ENCODE measurements around the gene ZNF215.
"Not testable (repeated sequence)": the region's sequence is repeated elsewhere in the genome, so short reads cannot be mapped to it uniquely, and the experiment has no call there.

Gene ZNF215

DNA sequence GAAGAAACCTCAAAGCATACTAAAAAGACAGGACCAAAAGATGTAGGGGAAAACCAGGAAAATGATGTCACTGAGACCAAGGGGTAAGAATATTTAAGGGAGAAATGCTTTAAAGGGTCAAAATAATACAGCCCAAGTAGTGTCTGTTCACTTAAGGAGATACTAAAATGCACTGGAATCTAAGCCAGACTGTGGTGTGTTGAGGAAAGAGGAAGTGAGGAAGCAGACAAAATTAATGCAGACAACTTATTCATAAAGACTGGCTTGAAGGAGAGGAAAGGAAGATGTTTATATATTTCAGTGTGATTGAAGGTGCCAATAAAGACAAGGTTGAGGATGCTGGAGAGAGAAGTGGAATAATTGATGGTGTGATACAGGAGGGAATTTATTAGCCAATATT, 15.7 kb downstream of the ZNF215 start:
- no peak overlapping the region for H3K9ac ChIP-seq (ENCODE audit: low read depth, low read length)
- no peak overlapping the region for H3K27ac ChIP-seq (ENCODE audit: low read depth, low read length)
- no peaks in the 10 kb centered on the region for H3K27me3 ChIP-seq (ENCODE audit: control insufficient read depth, insufficient read depth, low read length)
- H3K9me3 ChIP-seq (ENCODE audit: control insufficient read depth, insufficient read depth, low read length), result no peaks in the 10 kb centered on the region
- no peaks in the 10 kb centered on the region for H3K4me1 ChIP-seq (ENCODE audit: control insufficient read depth, insufficient read depth, low read length)
- no peak overlapping the region for H3K4me3 ChIP-seq (ENCODE audit: low read depth, low read length)
- H3K36me3 ChIP-seq (ENCODE audit: control insufficient read depth, insufficient read depth, low read length), result peaks cover 18% of the 10 kb centered on the region

DNA sequence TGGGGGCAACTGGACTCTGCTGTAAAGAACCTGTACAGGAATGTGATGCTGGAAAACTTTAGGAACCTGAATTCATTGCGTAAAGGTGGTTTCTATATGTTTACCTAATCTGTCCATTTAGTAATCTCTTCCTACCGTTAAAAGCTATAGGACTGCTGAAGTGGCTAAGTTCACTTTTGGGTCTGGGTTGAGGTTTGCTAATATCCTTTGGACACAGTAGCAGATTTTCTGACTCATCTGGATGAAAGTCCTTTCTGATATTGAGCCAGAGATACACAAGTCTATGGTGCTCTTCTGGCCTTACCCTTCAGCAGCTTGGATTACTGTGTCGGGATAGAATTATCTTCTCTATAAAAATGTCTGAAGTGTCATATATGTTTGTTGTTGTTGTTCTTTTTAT, 16.9 kb downstream of the ZNF215 start:
- H3K27ac ChIP-seq (ENCODE audit: low read depth, low read length), result no peak overlapping the region
- 0 out of 2 replicates have a peak, but pooled peaks cover 3% of the 10 kb centered on the region for H3K9me3 ChIP-seq (ENCODE audit: control insufficient read depth, insufficient read depth, low read length)
- no peak overlapping the region for H3K9ac ChIP-seq (ENCODE audit: low read depth, low read length)
- no peaks in the 10 kb centered on the region for H3K27me3 ChIP-seq (ENCODE audit: control insufficient read depth, insufficient read depth, low read length)
- H3K4me1 ChIP-seq (ENCODE audit: control insufficient read depth, insufficient read depth, low read length), result no peaks in the 10 kb centered on the region
- H3K36me3 ChIP-seq (ENCODE audit: control insufficient read depth, insufficient read depth, low read length), result peaks cover 26% of the 10 kb centered on the region
- no peak overlapping the region for H3K4me3 ChIP-seq (ENCODE audit: low read depth, low read length)

DNA sequence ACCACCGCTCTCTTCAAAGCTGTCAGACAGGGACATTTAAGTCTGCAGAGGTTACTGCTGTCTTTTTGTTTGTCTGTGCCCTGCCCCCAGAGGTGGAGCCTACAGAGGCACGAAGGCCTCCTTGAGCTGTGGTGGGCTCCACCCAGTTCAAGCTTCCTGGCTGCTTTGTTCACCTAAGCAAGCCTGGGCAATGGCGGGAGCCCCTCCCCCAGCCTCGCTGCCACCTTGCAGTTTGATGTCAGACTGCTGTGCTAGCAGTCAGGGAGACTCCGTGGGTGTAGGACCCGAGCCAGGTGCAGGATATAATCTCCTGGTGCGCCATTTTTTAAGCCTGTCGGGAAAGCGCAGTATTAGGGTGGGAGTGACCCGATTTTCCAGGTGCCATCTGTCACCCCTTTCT, 28.0 kb downstream of the ZNF215 start:
- H3K27me3 ChIP-seq (ENCODE audit: control insufficient read depth, insufficient read depth, low read length); H3K27ac ChIP-seq (ENCODE audit: low read depth, low read length); H3K4me3 ChIP-seq (ENCODE audit: low read depth, low read length); H3K9ac ChIP-seq (ENCODE audit: low read depth, low read length); H3K4me1 ChIP-seq (ENCODE audit: control insufficient read depth, insufficient read depth, low read length); H3K9me3 ChIP-seq (ENCODE audit: control insufficient read depth, insufficient read depth, low read length): not testable (repeated sequence)
- peaks cover 18% of the 10 kb centered on the region for H3K36me3 ChIP-seq (ENCODE audit: control insufficient read depth, insufficient read depth, low read length)

DNA sequence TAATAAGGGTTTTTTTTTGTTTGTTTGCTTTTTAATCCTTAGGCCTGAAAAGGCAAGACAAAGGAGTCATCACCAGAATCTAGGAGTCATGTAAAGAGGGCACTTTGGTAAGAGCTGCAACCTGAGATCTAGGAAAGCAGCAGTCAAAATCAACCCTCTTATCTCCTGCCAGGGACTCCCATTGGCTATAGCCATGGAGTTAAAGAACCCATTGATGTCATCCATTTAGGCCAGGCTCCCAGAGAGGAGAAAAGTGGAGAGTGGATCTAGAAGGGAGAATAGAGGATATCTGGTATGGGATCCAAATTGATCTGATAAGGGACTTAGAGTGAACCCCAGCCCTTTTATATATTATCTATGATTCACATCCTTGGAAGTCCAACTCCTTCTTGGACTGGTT, 35.9 kb downstream of the ZNF215 start:
- Histone ChIP-seq H3K4me3 (ENCODE audit: low read depth, low read length) (no peak overlapping the region), H3K9ac (ENCODE audit: low read depth, low read length) (no peak overlapping the region), H3K4me1 (ENCODE audit: control insufficient read depth, insufficient read depth, low read length) (no peaks in the 10 kb centered on the region), H3K27ac (ENCODE audit: low read depth, low read length) (no peak overlapping the region), H3K36me3 (ENCODE audit: control insufficient read depth, insufficient read depth, low read length) (0 out of 2 replicates have a peak, but pooled peaks cover under 1% of the 10 kb centered on the region), H3K9me3 (ENCODE audit: control insufficient read depth, insufficient read depth, low read length) (no peaks in the 10 kb centered on the region), H3K27me3 (ENCODE audit: control insufficient read depth, insufficient read depth, low read length) (no peaks in the 10 kb centered on the region)

DNA sequence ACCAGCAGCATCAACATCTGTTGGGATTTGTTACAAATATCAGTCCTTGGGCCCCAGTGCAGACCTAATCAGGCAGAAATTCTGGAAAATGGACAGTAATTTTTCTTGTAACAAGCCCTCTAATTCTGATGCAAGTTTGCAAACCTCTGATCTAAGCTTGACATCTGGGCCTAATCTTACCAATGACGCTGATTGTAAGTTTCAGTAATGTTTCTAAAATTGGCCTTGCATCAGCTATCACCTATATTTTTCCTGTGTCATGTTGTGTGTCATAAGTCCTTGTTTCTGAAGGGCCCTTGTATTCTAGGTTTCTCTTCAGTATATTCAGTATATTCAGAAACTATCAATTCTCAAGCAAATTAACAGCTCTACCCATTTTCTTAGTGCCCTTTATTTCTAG, 36.4 kb downstream of the ZNF215 start:
- Histone ChIP-seq H3K9ac (ENCODE audit: low read depth, low read length) (no peak overlapping the region), H3K9me3 (ENCODE audit: control insufficient read depth, insufficient read depth, low read length) (no peaks in the 10 kb centered on the region), H3K36me3 (ENCODE audit: control insufficient read depth, insufficient read depth, low read length) (no peaks in the 10 kb centered on the region), H3K27me3 (ENCODE audit: control insufficient read depth, insufficient read depth, low read length) (no peaks in the 10 kb centered on the region), H3K4me1 (ENCODE audit: control insufficient read depth, insufficient read depth, low read length) (no peaks in the 10 kb centered on the region), H3K4me3 (ENCODE audit: low read depth, low read length) (no peak overlapping the region), H3K27ac (ENCODE audit: low read depth, low read length) (no peak overlapping the region)

DNA sequence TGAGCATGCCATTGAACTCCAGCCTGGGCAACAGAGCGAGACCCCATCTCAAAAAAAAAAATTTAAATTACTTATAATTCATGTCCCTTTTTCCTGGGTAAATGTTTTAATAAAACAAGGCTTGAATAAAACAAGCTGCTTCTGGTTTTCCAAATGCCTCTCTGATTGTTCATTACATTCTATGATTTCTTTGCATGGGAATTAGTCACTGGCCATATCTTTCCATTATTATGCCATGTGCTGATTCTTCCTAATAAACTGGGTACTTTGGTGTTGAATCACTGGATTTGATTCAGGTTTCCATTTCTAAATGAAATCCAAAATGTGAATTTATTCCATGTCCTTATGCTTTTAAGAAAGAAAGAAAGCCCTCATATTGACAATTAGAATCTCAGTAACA, 42.6 kb downstream of the ZNF215 start:
- H3K27ac ChIP-seq (ENCODE audit: low read depth, low read length), result no peak overlapping the region
- H3K27me3 ChIP-seq (ENCODE audit: control insufficient read depth, insufficient read depth, low read length), result no peaks in the 10 kb centered on the region
- no peaks in the 10 kb centered on the region for H3K36me3 ChIP-seq (ENCODE audit: control insufficient read depth, insufficient read depth, low read length)
- no peak overlapping the region for H3K4me3 ChIP-seq (ENCODE audit: low read depth, low read length)
- no peak overlapping the region for H3K9ac ChIP-seq (ENCODE audit: low read depth, low read length)
- no peaks in the 10 kb centered on the region for H3K4me1 ChIP-seq (ENCODE audit: control insufficient read depth, insufficient read depth, low read length)
- H3K9me3 ChIP-seq (ENCODE audit: control insufficient read depth, insufficient read depth, low read length), result no peaks in the 10 kb centered on the region

DNA sequence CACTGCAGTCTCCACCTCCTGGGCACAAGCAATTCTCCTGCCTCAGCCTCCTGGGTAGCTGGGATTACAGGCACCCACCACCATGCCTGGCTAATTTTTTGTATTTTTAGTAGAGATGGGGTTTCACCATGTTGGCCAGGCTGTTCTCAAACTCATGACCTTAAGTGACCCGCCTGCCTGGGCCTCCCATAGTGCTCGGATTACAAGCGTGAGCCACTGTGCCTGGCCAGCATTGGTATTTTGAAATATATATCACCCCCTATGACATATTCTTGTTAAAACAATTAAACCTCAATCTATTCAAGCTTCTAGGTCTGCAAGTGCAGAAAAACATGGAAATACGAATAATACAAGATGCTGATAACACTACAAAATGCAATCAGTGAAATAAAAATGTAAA, 43.6 kb downstream of the ZNF215 start:
- not testable (repeated sequence) for H3K4me1 ChIP-seq (ENCODE audit: control insufficient read depth, insufficient read depth, low read length); H3K36me3 ChIP-seq (ENCODE audit: control insufficient read depth, insufficient read depth, low read length); H3K9ac ChIP-seq (ENCODE audit: low read depth, low read length); H3K27me3 ChIP-seq (ENCODE audit: control insufficient read depth, insufficient read depth, low read length); H3K4me3 ChIP-seq (ENCODE audit: low read depth, low read length); H3K9me3 ChIP-seq (ENCODE audit: control insufficient read depth, insufficient read depth, low read length); H3K27ac ChIP-seq (ENCODE audit: low read depth, low read length)

DNA sequence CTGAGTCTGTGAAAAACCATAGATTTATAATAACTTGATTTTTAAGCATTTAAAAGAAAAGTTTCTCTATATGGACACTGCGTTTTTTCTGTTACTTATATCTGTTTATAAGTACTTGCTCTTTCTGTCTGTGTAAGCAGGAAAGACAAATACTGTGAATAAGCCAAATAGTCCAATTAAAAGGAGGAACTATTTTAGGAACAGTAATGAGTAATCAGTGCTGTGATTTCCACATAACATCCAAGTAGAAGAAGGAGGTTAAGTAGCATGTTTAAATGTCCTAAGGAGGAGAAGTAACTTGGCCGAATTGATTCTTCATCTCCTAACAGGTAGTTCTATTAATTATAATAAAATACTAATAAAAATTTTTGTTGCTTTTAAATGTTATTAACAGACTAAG, 53.1 kb downstream of the ZNF215 start:
- Histone ChIP-seq H3K4me1 (ENCODE audit: control insufficient read depth, insufficient read depth, low read length) (no peaks in the 10 kb centered on the region), H3K36me3 (ENCODE audit: control insufficient read depth, insufficient read depth, low read length) (no peaks in the 10 kb centered on the region), H3K27ac (ENCODE audit: low read depth, low read length) (no peak overlapping the region), H3K4me3 (ENCODE audit: low read depth, low read length) (no peak overlapping the region), H3K27me3 (ENCODE audit: control insufficient read depth, insufficient read depth, low read length) (no peaks in the 10 kb centered on the region), H3K9me3 (ENCODE audit: control insufficient read depth, insufficient read depth, low read length) (no peaks in the 10 kb centered on the region), H3K9ac (ENCODE audit: low read depth, low read length) (no peak overlapping the region)

DNA sequence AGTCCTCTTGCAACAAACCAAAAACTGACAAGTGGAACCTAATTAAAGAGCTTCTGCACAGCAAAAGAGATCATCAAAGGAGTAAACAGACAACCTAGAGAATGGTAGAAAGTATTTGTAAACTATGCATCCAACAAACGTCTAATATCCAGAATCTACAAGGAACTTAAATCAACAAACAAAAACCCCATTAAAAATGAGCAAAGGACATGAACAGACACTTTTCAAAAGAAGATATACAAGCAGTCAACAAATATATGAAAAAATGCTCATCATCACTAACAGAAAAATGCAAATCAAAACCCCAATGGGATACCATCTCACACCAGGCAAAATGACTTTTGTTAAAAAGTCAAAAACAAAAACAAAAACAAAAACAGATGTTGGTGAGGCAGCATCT, 60.3 kb downstream of the ZNF215 start:
- H3K4me3 ChIP-seq (ENCODE audit: low read depth, low read length), result no peak overlapping the region
- no peaks in the 10 kb centered on the region for H3K27me3 ChIP-seq (ENCODE audit: control insufficient read depth, insufficient read depth, low read length)
- no peaks in the 10 kb centered on the region for H3K4me1 ChIP-seq (ENCODE audit: control insufficient read depth, insufficient read depth, low read length)
- no peaks in the 10 kb centered on the region for H3K9me3 ChIP-seq (ENCODE audit: control insufficient read depth, insufficient read depth, low read length)
- H3K9ac ChIP-seq (ENCODE audit: low read depth, low read length), result no peak overlapping the region
- H3K27ac ChIP-seq (ENCODE audit: low read depth, low read length), result no peak overlapping the region
- no peaks in the 10 kb centered on the region for H3K36me3 ChIP-seq (ENCODE audit: control insufficient read depth, insufficient read depth, low read length)

DNA sequence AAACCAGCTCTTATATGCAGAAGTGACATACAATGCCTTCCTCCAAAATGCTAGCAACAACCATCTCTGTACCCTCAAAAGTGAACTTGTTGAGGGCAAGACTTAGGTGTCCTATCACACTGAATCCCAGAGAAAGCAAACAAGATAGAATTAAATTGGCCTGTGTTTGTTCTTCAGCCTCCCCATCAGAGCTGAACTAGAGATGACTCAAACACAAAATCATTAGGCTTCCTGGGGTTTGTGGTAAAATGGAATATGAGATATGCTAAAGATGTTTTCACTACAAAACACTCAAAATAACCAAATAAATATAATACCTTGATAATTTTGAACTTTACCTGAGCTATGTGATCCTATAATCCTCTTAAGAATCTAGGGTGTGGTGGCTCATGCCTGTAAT, 62.3 kb downstream of the ZNF215 start:
- no peaks in the 10 kb centered on the region for H3K4me1 ChIP-seq (ENCODE audit: control insufficient read depth, insufficient read depth, low read length)
- H3K36me3 ChIP-seq (ENCODE audit: control insufficient read depth, insufficient read depth, low read length), result no peaks in the 10 kb centered on the region
- no peak overlapping the region for H3K27ac ChIP-seq (ENCODE audit: low read depth, low read length)
- no peak overlapping the region for H3K4me3 ChIP-seq (ENCODE audit: low read depth, low read length)
- no peak overlapping the region for H3K9ac ChIP-seq (ENCODE audit: low read depth, low read length)
- H3K9me3 ChIP-seq (ENCODE audit: control insufficient read depth, insufficient read depth, low read length), result no peaks in the 10 kb centered on the region
- H3K27me3 ChIP-seq (ENCODE audit: control insufficient read depth, insufficient read depth, low read length), result no peaks in the 10 kb centered on the region

DNA sequence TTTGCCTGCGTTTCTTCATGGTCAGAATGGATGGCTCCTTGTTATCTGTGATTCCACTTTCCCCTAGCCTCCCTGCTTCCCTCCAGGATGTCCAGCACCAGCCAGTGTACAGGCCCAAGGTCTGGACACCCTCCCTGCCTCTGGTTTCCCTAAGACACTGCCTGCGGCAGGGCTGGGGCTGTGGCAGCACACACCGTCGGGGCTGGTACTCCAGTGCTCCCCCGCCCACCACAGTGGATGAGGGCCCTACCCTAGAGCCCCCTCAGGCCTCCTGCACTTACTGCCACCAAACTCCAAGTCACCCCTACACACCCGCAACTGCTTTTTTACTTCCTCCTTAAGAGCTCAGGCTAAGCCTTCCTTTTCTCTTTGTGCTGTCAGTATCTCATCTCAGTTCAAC, 65.0 kb downstream of the ZNF215 start:
- no peaks in the 10 kb centered on the region for H3K36me3 ChIP-seq (ENCODE audit: control insufficient read depth, insufficient read depth, low read length)
- no peak overlapping the region for H3K9ac ChIP-seq (ENCODE audit: low read depth, low read length)
- H3K4me1 ChIP-seq (ENCODE audit: control insufficient read depth, insufficient read depth, low read length), result no peaks in the 10 kb centered on the region
- H3K4me3 ChIP-seq (ENCODE audit: low read depth, low read length), result no peak overlapping the region
- H3K9me3 ChIP-seq (ENCODE audit: control insufficient read depth, insufficient read depth, low read length), result no peaks in the 10 kb centered on the region
- H3K27ac ChIP-seq (ENCODE audit: low read depth, low read length), result no peak overlapping the region
- H3K27me3 ChIP-seq (ENCODE audit: control insufficient read depth, insufficient read depth, low read length), result no peaks in the 10 kb centered on the region

DNA sequence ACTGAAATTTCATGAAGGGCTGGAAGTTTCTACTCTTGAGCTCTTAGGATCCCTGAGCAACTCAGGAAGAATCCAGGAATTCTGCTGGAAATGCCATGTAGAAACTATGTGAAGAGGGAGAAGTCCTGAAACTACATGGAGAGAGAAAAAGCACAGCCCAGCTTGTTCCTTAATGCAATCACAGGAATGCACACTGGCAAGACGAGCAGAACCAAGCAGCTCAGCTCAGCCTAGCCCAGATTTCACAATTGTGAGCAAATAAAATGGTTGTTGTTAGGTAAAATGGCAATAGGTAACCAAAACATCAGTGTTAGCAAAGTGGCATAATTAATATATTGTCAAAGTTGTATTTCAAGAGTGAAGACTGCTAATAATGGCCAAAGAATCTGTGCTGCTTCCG, 65.8 kb downstream of the ZNF215 start:
- no peak overlapping the region for H3K4me3 ChIP-seq (ENCODE audit: low read depth, low read length)
- no peak overlapping the region for H3K27ac ChIP-seq (ENCODE audit: low read depth, low read length)
- H3K9ac ChIP-seq (ENCODE audit: low read depth, low read length), result no peak overlapping the region
- H3K4me1 ChIP-seq (ENCODE audit: control insufficient read depth, insufficient read depth, low read length), result no peaks in the 10 kb centered on the region
- H3K9me3 ChIP-seq (ENCODE audit: control insufficient read depth, insufficient read depth, low read length), result no peaks in the 10 kb centered on the region
- no peaks in the 10 kb centered on the region for H3K27me3 ChIP-seq (ENCODE audit: control insufficient read depth, insufficient read depth, low read length)
- no peaks in the 10 kb centered on the region for H3K36me3 ChIP-seq (ENCODE audit: control insufficient read depth, insufficient read depth, low read length)

Measured in HUES48 (cell line).